Inferior parietal cortex (tissue), 1 donor: ENCODE data around the gene DNHD1.

Experiments
- DNase-seq: peaks from one replicate; pipeline ENCODE4 v3.0.0-alpha.2; 2016; ENCODE audit errors: extremely low spot score

DNHD1 gene

DNA sequence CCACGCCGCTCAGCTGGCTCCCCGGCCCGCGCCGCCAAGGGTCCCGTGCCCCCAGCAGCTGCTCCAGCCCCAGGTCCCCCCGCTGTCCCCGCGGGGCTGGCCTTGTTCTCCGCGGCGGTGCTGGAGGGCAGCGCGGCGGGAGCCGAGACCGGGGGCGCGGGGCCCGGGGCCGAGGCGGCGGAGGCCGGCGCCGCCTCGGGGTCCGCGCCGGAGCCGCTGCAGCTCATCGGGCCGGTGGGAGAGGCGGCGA is 114.8 kb downstream of the DNHD1 start:
- DNase-seq: no peak

DNA sequence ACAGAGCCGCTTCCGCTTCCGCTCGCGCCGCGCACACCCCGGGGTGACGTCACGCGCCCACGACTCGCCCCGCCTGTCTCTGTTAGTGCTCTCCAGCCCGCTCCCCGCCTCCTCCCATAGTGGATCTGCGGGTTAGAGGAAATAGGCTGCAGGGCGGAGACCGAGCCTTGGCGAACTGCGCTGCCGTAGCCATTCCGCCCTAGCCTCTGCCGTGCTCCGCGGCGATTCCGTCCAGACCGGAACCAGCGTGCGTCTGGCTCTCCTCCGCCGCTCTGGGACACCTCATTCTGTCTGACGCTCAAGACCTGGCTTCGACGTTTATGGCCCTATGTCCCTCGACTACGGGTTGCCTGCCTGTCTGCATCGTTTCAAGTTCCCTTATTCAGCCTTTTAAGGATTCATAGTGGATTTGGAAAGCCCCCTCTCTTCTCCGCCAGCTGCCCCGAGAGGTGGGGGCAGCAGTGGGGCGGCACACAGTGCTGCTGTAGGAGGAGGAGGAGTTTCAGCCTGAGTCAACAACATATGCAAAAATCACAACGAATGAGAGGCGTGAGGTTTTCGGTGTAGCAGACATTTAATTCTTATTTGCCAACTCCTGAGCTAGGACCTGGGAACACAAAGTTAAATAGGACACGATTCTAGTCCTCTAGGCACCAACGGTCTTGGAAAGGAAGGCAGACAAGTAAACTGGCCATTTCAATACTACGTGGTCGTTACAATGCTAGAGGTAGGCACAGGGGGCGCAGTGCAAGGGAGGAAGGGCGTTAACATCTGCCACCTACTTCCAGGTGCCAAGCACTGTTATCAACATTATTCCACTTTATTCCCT is 115.3 kb downstream of the DNHD1 start, which contains the start of gene TAF10:
TSS of gene TAF10 (minus strand) at position 4 of the 829 bp plus-strand sequence. CDS start 27 bp downstream, outside the sequence.
- peak; percentile 94 for DNase-seq

DNA sequence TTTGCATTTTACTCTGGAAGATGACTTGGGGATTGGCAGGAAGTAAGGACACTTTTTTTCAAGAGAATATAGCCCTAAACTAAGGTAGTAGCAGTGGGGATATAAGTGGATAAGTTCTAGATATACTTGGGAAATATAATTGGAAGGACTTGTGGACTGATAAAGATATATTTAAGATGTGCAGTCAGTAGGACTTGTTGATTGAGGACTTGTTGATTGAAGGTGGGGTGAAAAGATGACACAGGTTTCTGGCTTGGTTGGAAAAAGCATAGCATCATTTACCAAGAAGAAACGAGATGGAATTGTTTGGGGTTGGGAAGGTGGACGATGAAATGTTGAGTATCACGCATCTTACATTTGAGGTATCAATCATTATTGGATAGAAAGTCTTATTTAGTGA is 116.4 kb downstream of the DNHD1 start:
- DNase-seq: no peak

DNA sequence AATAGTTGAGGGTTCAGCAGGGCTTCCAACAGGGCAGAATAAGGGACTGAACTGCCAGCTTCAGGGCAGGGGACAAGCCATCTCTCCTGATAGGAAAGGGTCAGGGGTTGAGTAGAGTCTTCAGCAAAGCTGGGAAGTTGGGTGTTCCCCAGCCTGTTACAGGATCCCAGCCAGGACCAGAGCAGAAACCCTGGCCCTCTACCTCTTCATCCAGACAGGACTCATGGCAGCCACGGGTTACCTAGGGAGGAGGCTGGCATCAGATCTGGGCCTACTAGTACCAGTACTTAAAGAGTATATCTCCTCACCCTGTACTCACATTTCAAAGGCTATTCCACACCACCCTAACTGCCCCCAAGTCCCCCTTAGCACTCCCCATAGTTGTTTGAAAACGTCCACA is 117.4 kb downstream of the DNHD1 start:
- no peak for DNase-seq

DNA sequence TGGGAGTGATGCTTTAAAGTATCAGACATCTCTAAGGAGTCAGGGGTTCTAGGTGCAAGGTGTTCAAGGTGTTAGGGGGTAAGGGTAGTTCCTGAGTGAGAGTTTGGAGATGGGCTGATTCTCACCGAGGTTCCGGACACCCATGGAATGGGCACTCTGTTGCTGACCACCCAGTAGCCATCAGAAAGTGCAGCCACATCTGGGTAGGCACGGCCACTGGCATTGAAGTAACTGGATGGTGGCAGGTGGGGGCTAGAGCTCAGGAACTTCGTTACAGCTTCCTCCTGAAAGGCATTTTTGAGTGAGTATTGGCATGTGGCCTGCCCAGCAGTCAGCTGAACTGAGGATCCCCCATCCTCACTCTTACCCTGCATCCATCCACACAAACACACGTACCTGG is 118.0 kb downstream of the DNHD1 start:
- DNase-seq: no peak

DNA sequence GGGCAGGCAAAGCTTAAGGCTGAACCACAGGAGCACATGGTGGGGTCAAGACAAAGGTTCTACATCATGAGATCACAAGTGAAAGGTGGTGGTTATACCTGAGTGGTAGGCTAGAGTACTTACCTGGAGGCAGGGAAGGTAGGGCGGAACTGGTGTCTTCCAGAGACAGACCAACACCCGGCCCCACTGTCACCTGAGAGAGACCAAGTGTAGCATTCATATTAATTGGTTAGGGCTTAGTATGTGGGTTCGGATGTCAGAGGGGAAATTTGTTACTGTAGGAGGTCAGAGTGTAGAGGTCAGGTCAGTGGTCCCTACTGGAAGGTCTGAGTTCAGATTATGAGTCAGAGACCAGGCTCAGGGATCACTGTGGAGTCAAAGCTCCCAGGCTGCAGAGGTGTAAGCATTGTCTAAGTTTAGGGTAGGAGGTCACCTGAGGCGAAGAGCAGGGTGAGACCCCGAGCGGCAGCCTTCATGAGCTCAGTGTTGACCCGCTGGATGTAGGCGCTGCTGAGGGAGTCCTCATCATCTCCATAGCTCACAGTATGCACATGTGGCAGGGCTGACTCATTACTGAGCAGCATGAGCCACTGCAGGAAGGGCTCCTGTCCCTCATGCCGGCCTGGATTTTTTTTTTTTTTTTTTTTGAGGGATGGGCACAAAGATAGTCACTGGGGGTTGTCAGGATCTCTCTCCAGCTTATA is 119.0 kb downstream of the DNHD1 start:
- DNase-seq: no peak

DNA sequence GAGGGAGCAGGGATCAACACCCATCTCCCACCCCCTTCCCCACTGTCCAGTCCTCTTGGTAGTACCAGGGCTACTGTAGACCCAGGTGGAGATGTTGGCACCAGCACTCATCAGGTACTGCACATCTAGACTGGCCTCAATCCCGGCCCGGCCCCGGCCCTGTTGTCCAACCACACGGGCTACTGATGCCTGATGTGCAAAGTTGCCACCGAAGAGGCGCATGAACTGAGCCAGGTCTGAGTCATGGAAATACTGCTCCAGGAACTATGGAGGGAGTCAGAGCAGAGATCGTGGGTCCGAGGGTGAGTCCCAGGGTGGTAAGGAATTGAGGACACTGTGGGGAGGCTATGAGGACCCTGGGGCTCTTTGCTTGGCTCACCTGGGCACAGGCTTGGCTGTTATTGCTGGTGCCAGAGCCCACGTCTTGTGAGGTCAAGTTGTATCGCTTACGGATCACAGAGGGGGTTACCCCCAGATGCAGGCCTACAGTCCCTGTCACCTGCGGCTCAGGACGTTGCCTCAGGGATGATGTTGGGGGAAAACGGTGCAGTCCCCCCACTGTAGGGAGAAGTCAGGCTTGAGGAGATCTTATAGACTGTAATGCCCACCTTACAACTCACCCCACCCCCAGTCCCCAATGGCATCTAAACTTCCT is 119.6 kb downstream of the DNHD1 start:
- no peak for DNase-seq

DNA sequence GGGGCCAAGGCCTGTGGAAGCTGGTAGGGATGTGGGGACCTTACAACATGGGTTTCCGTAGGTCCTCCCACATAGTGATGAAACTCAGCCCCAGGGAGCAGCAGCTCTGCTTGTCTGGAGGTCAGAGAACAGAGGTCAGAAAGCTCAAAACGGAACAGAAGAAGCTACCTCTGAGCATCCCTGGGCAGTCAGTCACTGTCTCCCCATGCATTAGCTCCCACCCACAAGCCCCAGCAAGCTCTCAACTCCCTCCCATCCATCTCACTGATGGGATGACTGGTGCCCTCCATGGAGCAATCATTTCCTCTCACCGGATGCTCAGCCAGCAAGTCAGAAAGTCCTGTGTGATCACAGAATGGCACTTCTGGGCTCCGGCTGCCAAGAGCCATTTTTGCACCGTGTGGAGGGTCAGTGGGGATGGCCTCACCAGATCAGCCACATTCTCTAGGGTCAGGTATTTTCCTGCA is 120.3 kb downstream of the DNHD1 start:
- DNase-seq: no peak

DNA sequence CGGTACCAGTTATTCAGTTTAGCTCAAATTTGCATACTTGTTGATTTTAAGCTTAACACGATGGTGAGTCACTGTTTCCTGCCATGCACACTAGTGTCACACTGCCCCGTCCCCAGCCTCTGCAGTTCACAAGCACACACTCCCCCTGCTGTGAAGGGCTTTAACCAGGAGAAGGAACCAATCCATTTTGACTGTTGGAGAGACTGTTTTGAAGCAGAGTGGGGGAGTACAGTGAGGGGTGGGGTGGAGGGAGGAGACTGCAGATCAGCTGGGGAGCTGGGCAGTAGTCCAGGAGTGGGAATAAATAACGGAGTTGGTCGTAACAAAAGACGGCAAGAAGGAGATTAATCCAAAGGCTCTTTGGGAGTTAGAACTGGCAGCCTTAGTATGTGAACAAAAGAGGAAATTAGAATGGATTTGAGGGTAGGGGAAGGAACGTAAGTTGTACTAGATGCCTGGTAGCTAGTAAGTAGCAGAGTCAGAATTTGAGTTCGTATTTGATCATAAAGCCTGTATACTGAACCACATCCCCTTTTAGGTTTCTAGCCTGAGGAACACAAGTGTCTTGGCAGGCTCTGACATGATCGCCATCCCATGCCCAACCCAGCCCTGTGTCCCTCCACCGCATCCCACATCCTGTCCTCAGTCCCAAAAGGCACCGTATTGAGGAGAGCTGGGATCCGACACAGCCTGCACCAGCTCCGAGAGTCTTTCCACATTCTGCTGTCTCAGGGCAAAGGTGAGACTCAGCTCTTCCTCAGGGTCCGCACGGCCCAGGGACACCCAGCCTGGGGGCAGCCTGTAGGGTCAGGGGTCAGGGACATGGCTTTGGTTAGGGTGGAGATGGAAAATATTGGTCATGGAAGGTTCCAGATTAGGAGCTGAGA is 121.3 kb downstream of the DNHD1 start:
- no peak for DNase-seq

DNA sequence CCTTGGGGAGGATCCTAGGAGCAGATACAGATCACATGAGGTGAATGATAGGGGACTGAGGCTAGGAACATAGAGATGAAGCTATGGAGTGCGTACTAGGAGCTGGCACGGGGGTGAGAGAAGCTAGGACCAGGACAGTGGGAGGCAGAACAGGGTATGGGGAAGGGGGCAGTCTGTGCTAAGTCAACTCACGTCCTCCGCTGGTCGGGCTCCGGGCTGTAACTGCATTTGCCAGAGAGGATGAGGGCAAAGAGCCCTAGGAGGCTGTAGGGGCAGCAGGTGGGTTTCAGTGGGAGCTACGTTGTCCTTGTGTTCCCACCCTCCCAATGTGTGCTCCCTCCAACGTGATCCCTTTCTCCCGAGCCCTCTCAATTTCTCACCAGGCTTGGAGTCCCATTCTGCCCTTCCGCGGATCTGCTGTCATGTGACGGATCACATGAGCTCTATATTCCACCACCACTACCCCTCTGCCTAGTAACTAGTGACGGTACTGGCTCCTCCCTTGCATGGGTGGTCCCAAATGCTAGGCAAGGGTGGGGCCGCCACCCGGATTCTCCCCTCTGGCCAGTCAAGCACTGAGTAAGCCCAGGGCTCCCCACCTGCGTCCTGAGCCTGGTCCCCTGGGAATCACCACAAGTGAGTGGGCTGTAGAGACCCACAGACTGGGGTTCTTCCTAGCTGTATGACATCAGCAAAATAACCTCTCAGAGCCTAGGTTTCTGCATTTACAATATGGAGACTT is 122.1 kb downstream of the DNHD1 start, which contains the start of gene TPP1:
TSS of gene TPP1 (minus strand) at position 419 of the 742 bp plus-strand sequence. CDS start at position 397, 22 bp downstream.
- DNase-seq: peak; percentile 99

DNA sequence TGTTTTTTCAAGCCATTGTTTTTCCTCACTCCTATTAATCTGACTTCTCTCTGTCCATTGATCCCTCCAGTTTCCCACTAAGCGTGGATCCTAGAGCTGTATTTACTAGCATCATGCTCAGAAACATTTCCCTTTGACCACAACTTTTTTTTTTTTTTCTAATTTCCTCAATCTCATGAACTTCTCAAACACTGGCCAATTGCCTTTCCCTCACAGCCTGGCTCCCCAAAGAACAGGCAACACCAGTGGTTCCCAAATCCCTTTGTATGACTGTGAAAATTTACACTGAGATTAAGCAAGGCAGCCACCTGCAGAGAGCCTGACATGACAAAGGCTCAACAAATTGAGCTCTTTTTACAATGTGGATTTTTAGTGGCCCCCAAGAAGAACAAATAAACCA is 123.6 kb downstream of the DNHD1 start:
- DNase-seq: no peak
